ENCODE data around the gene GRIA4.

Gene GRIA4

DNA sequence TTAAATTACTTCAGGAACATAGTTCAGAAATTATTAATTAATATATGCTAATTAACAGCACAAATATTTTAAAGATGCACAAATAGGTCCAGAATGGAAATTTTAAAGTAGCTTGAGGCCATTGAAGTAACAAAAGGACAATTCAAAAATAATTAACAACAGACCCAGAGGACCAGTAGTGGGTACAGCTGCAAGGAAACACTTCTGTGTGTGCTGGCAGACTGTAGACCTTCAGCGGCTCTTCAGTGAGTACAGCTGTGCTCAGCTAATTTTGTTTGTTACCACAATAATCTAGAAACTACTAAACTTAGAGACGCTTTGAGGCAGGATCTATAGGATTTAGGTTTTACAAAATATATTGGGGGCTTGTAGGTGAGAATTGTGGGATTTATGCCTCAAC is 103.8 kb downstream of the GRIA4 start:
- TF ChIP-seq, protein P1, sequence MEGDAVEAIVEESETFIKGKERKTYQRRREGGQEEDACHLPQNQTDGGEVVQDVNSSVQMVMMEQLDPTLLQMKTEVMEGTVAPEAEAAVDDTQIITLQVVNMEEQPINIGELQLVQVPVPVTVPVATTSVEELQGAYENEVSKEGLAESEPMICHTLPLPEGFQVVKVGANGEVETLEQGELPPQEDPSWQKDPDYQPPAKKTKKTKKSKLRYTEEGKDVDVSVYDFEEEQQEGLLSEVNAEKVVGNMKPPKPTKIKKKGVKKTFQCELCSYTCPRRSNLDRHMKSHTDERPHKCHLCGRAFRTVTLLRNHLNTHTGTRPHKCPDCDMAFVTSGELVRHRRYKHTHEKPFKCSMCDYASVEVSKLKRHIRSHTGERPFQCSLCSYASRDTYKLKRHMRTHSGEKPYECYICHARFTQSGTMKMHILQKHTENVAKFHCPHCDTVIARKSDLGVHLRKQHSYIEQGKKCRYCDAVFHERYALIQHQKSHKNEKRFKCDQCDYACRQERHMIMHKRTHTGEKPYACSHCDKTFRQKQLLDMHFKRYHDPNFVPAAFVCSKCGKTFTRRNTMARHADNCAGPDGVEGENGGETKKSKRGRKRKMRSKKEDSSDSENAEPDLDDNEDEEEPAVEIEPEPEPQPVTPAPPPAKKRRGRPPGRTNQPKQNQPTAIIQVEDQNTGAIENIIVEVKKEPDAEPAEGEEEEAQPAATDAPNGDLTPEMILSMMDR (IDR thresholded peaks at IDR 0.05; ENCODE audit: extremely low read depth, missing control alignments), result no peak
- DNase-seq (ENCODE audit: low spot score), result no peak

DNA sequence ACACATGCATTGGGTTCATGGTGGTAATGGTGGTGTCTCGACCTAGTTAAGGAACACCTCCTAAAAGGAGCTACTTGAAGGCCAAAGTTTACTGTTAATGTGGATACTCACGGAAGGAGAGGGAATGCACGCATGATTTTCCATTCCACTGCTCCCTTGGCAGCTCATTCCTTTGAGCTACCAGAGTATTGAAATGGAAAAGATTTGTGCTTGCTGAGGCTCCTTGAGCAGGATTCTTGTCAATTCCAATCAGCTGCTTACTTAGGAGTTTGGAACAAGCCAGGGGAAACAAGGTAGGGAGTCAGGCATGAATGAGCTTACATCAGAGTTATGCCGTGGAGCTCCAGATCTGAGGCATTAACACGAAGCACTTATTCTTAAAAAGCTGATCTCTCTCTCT is 108.8 kb downstream of the GRIA4 start:
- no peak for DNase-seq (ENCODE audit: low spot score)
- TF ChIP-seq, protein P1 (IDR thresholded peaks at IDR 0.05; ENCODE audit: extremely low read depth, missing control alignments), result no peak

DNA sequence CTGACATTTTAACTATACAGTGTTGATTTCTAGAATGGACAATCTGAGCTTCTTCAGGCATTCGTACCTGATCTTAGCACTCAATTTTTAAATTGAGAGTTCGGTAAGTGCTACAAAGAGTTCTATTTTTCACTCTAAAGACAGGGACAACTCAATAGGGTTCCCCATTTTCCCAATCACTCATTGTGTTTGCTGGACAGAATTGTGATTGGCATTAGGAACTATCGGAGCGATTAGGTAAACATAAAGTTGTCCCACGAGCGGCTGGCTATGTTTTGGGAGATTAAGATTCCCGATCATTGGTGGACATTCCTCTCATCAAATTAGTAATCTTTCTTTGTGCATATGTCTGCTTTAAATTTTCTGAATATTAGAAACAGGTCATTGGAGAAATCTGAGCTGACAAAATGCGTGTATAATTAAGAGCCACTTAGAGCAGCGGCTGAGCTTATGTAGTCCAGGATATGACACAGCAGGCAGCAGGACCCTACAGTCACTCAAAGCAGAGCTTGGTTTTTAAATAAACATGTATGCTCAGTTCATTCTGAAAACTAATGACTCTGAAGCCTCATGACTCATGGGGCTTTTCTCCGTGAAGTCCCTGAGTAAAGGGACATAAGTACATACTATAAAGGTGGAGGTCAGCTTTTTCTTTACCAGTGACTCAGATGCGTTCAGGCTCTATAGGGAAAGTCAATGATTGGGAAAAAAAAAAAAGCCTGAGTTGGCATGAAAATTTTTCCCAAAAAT is 109.4 kb downstream of the GRIA4 start:
- DNase-seq (ENCODE audit: low spot score), result peak; percentile 8
- TF ChIP-seq, protein P1 (IDR thresholded peaks at IDR 0.05; ENCODE audit: extremely low read depth, missing control alignments), result no peak

DNA sequence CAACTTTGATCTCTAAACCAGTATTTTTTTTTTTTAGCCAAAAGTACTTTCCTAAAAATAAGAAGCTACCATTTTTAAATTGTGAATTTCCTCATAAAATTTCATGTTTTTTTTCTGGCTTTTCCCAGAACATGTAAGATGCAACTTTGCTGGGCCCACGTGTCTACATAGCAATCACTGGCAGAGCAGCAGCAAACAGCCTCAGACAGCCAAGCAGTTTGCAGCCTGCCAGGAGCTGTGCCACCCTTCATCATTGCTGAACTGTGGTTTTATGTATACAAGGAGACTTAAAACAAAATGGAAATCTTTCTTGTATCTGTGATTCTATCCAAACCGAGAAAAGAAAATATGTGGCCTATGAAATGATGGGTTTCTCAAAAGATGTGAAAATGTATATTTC is 110.2 kb downstream of the GRIA4 start:
- TF ChIP-seq, protein P1 (IDR thresholded peaks at IDR 0.05; ENCODE audit: extremely low read depth, missing control alignments), result no peak
- DNase-seq (ENCODE audit: low spot score), result no peak

DNA sequence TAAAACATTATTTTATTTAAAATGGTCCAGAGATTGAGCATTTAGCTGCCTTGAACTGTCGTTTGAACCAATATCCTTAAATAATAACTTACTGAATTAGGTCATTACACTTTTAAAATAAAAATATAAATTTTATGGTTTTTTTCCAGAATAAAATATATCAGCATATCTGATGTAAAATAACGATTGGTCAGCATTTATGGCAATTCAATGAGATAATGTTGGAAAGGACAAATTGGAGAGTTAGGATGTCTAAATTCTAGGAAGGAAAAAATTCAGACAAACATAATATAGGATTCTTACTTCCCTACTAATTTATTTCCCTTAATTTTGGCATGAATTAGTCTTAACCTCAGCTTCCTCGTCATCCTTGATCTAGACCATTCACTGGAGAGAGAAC is 113.4 kb downstream of the GRIA4 start:
- DNase-seq (ENCODE audit: low spot score), result no peak
- TF ChIP-seq, protein P1 (IDR thresholded peaks at IDR 0.05; ENCODE audit: extremely low read depth, missing control alignments), result no peak

DNA sequence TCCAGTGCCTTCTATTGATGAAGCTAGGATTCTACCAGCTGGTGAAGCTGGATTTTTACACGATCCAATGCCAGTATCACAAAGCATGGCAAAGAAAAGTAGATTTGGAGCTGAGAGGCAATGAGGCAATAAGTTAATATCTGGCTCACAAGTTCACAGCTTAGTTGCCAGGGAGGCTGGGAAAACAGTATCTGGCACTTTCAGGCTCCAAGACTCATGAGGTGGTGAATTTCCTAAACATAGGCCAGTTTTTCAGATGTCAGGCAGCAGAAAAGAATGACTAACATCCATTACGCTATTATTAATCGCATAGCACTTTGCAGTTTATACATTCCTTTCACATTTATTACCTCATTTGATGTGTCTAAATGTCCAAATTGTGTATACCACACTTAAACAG is 122.7 kb downstream of the GRIA4 start:
- no peak for DNase-seq (ENCODE audit: low spot score)
- TF ChIP-seq, protein P1 (IDR thresholded peaks at IDR 0.05; ENCODE audit: extremely low read depth, missing control alignments), result no peak

DNA sequence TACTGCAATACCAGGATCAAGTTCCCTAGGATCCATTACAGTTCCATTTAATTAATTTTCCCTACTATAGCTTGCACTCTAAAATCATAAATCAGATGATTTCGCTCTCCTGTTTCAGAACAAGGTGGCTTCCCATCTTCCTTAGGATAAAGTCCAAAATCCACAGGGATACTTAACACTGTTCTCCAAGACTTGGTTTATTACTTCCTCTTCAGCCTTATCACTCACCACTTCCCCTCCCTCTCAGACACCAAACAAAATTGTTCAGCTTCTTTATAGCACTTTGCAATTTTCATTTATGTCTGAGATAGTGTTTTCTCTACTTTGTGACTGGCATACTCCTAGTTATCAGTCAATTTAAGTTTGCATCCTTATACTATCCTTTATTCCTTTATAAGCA is 124.6 kb downstream of the GRIA4 start:
- DNase-seq (ENCODE audit: low spot score), result no peak
- TF ChIP-seq, protein P1 (IDR thresholded peaks at IDR 0.05; ENCODE audit: extremely low read depth, missing control alignments), result no peak

Measured in GM20000 (cell line).